ENCODE data around the gene SYT6.

DNA sequence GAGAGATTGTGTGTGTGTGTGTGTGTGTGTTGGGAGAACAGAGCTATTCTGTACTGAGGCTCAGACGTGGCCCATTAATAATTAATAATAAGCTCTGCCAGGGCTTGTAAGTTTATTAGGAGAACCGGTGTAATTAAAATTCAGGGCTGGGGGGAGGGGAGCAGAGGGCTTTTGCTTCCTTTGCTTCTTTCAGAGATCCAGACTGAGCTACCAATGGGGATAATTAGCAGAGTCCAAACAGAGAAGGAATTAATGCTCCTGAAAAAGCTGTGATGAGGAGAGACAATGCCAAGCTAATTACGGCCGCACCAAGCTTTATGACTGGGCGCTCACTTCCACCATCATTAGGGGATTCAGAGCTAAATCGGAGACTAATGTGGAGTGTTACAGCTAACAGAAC lies 4.5 kb downstream of the SYT6 start:
- TF ChIP-seq CTCF (IDR thresholded peaks at IDR 0.05 in 8 of 11, conservative IDR thresholded peaks at IDR 0.05 in 3 of 11) (no peak), POLR2A (IDR thresholded peaks at IDR 0.05) (no peak)
